ENCODE measurements around the gene PKN2.

DNA sequence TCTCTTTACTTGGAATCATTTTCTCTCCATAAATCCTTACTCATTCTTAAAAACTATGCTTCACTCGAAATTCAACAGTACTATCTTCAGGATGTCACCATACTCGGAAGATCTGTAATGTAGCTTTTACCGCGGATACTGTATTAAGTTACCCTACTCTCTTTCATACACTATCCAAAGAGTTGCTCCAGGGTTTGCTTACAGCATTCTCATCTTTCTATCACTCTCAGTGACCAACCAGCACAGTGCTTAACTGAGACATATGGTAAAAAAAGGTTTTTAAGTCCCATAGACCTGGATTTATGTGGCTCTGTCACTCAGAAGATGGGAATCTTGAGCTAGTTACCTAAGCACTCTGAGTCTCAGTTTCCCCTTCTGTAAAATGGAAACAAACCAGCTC is 191.5 kb downstream of the PKN2 start:
- TF ChIP-seq, protein P1, sequence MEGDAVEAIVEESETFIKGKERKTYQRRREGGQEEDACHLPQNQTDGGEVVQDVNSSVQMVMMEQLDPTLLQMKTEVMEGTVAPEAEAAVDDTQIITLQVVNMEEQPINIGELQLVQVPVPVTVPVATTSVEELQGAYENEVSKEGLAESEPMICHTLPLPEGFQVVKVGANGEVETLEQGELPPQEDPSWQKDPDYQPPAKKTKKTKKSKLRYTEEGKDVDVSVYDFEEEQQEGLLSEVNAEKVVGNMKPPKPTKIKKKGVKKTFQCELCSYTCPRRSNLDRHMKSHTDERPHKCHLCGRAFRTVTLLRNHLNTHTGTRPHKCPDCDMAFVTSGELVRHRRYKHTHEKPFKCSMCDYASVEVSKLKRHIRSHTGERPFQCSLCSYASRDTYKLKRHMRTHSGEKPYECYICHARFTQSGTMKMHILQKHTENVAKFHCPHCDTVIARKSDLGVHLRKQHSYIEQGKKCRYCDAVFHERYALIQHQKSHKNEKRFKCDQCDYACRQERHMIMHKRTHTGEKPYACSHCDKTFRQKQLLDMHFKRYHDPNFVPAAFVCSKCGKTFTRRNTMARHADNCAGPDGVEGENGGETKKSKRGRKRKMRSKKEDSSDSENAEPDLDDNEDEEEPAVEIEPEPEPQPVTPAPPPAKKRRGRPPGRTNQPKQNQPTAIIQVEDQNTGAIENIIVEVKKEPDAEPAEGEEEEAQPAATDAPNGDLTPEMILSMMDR (IDR thresholded peaks at IDR 0.05; ENCODE audit: low read depth, low read length, poor library complexity, severe bottlenecking): no peak
- no peak for TF ChIP-seq EZH2phosphoT487 (IDR thresholded peaks at IDR 0.05; ENCODE audit: borderline replicate concordance, low read length)
